Measurements from ENCODE around the gene TRIM71. TPM values are rescaled to one million over a fixed set of nuclear protein-coding genes. Genes with fewer than 3 reads are reported as not detected.

Gene TRIM71
- total and polyA plus RNA-seq, 2 of the 13 experiments (the other 11 are each of a cell fraction or from before 2014, with no cell fraction given): 21.7 to 76.9 TPM

GRCh38 chr3:32825601-32826375 lies 8.0 kb downstream of the TRIM71 start (continued):
- TF ChIP-seq, protein P1, sequence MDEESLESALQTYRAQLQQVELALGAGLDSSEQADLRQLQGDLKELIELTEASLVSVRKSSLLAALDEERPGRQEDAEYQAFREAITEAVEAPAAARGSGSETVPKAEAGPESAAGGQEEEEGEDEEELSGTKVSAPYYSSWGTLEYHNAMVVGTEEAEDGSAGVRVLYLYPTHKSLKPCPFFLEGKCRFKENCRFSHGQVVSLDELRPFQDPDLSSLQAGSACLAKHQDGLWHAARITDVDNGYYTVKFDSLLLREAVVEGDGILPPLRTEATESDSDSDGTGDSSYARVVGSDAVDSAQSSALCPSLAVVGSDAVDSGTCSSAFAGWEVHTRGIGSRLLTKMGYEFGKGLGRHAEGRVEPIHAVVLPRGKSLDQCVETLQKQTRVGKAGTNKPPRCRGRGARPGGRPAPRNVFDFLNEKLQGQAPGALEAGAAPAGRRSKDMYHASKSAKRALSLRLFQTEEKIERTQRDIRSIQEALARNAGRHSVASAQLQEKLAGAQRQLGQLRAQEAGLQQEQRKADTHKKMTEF (CRISPR knock-in tag; IDR thresholded peaks at IDR 0.05): no peak
- TF ChIP-seq ZNF549 (CRISPR knock-in tag; IDR thresholded peaks at IDR 0.05) (no peak), SIX1 (CRISPR knock-in tag; IDR thresholded peaks at IDR 0.05; ENCODE audit: borderline replicate concordance) (peak; percentile 65; the same call in 1 of the 2 replicates), RFX1 (IDR thresholded peaks at IDR 0.05) (no peak), ZNF282 (IDR thresholded peaks at IDR 0.05; ENCODE audit: partially characterized antibody) (no peak), PRMT3 (CRISPR knock-in tag; IDR thresholded peaks at IDR 0.05; ENCODE audit: borderline replicate concordance, low read depth) (no peak), TGIF2 (CRISPR knock-in tag; IDR thresholded peaks at IDR 0.05) (peak; percentile 17; the same call in 1 of the 2 replicates), FOXP4 (CRISPR knock-in tag; IDR thresholded peaks at IDR 0.05) (peak; percentile 17; the same call in 1 of the 2 replicates), KLF11 (CRISPR knock-in tag; IDR thresholded peaks at IDR 0.05) (no peak), CHD4 (IDR thresholded peaks at IDR 0.05; ENCODE audit: borderline replicate concordance, low read length) (no peak), ZBTB26 (CRISPR knock-in tag; IDR thresholded peaks at IDR 0.05; ENCODE audit: borderline replicate concordance) (no peak), ZNF367 (CRISPR knock-in tag; IDR thresholded peaks at IDR 0.05; ENCODE audit: borderline replicate concordance) (no peak), ZNF652 (CRISPR knock-in tag; IDR thresholded peaks at IDR 0.05; ENCODE audit: borderline replicate concordance, low read depth) (no peak), TARDBP (CRISPR knock-in tag; IDR thresholded peaks at IDR 0.05) (no peak), RFX3 (CRISPR knock-in tag; IDR thresholded peaks at IDR 0.05) (no peak), ZNF878 (CRISPR knock-in tag; IDR thresholded peaks at IDR 0.05) (no peak), ZNF12 (CRISPR knock-in tag; IDR thresholded peaks at IDR 0.05) (no peak), NR2F6 (IDR thresholded peaks at IDR 0.05) (peak; percentile 39; the same call in 1 of the 2 replicates), NR2F6 (CRISPR knock-in tag; IDR thresholded peaks at IDR 0.05) (no peak), RBM22 (optimal IDR thresholded peaks at IDR 0.05; ENCODE audit: low read length) (peak; percentile 79), ZC3H4 (CRISPR knock-in tag; IDR thresholded peaks at IDR 0.05; ENCODE audit: borderline replicate concordance) (no peak), NONO (IDR thresholded peaks at IDR 0.05) (no peak), NONO (CRISPR knock-in tag; conservative IDR thresholded peaks at IDR 0.05) (0 out of 2 replicates have a peak, but pooled peaks have one; percentile 31), ZNF746 (CRISPR knock-in tag; IDR thresholded peaks at IDR 0.05) (no peak), FOXO1 (CRISPR knock-in tag; IDR thresholded peaks at IDR 0.05) (no peak), KLF12 (CRISPR knock-in tag; IDR thresholded peaks at IDR 0.05; ENCODE audit: borderline replicate concordance) (no peak), MXI1 (IDR thresholded peaks at IDR 0.05; ENCODE audit: borderline replicate concordance, low read depth, low read length) (no peak), MED13 (CRISPR knock-in tag; IDR thresholded peaks at IDR 0.05) (no peak), POLR2AphosphoS5 (IDR thresholded peaks at IDR 0.05; ENCODE audit: low read depth, low read length) (peak; percentile 20; the same call in 1 of the 2 replicates), ZNF3 (CRISPR knock-in tag; IDR thresholded peaks at IDR 0.05) (no peak), FOXM1 (CRISPR knock-in tag; IDR thresholded peaks at IDR 0.05) (no peak)

Data from HepG2 (cell line).